MM.1S (cell line): ENCODE results near the gene ENG.

Experiments
- DNase-seq: peaks from one replicate; pipeline ENCODE4 v3.0.0-alpha.2; 2015
- H2AFZ ChIP-seq: fragments of 300-600 bp; sonication (generic); 2 replicates; pipeline ENCODE4 v1.6.0; 2016; ENCODE audit warnings: antibody characterized with exemption, low read length
- H3F3A ChIP-seq: fragments of 300-600 bp; sonication (generic); 2 replicates; pipeline ENCODE4 v1.6.1; 2016; ENCODE audit warnings: mild to moderate bottlenecking, antibody characterized with exemption, low read length, moderate library complexity, mixed read lengths; ENCODE audit not compliant: insufficient read depth
- H3K27ac ChIP-seq: fragments of 300-600 bp; sonication (generic); 2 replicates; pipeline ENCODE4 v1.5.1; 2016; ENCODE audit warnings: mild to moderate bottlenecking, low read length
- H3K27me3 ChIP-seq: fragments of 300-600 bp; sonication (generic); replicated peaks from 2 replicates; pipeline ENCODE4 v1.6.0; 2016; ENCODE audit warnings: low read length; ENCODE audit not compliant: insufficient read depth
- H3K36me3 ChIP-seq: fragments of 300-600 bp; sonication (generic); replicated peaks from 2 replicates; pipeline ENCODE4 v1.6.1; 2016; ENCODE audit warnings: mild to moderate bottlenecking, low read length, mixed read lengths; ENCODE audit not compliant: insufficient read depth
- H3K4me1 ChIP-seq: fragments of 300-600 bp; sonication (generic); 2 replicates; pipeline ENCODE4 v1.6.1; 2016; ENCODE audit warnings: low read length, mixed read lengths
- H3K4me2 ChIP-seq: fragments of 300-600 bp; sonication (generic); 2 replicates; pipeline ENCODE4 v1.6.0; 2016; ENCODE audit warnings: low read depth, low read length
- H3K4me3 ChIP-seq: fragments of 300-600 bp; sonication (generic); 2 replicates; pipeline ENCODE4 v1.5.1; 2016; ENCODE audit warnings: low read length, mixed read lengths
- H3K79me2 ChIP-seq: fragments of 300-600 bp; sonication (generic); 2 replicates; pipeline ENCODE4 v1.6.1; 2016; ENCODE audit warnings: mixed run types, low read length, mixed read lengths
- H3K9ac ChIP-seq: fragments of 300-600 bp; sonication (generic); 2 replicates; pipeline ENCODE4 v1.6.1; 2016; ENCODE audit warnings: low read length, mixed read lengths
- H3K9me2 ChIP-seq: fragments of 300-600 bp; sonication (generic); replicated peaks from 2 replicates; pipeline ENCODE4 v1.6.1; 2016; ENCODE audit warnings: mild to moderate bottlenecking, low read length, mixed read lengths; ENCODE audit not compliant: insufficient read depth
- H3K9me3 ChIP-seq: fragments of 300-600 bp; sonication (generic); replicated peaks from 2 replicates; pipeline ENCODE4 v1.6.1; 2016; ENCODE audit warnings: mild to moderate bottlenecking, low read length, mixed read lengths; ENCODE audit not compliant: insufficient read depth
- H4K20me1 ChIP-seq: fragments of 300-600 bp; sonication (generic); 2 replicates; pipeline ENCODE4 v1.6.1; 2016; ENCODE audit warnings: mild to moderate bottlenecking, low read length, moderate library complexity, mixed read lengths; ENCODE audit not compliant: insufficient read depth
- EZH2 ChIP-seq: fragments of 300-600 bp; sonication (generic); optimal IDR thresholded peaks from 2 replicates; pipeline ENCODE3; 2017; ENCODE audit warnings: low read depth, mild to moderate bottlenecking, antibody characterized with exemption, low read length, mixed read lengths
- EZH2phosphoT487 ChIP-seq: fragments of 300-600 bp; sonication (generic); IDR thresholded peaks from 2 replicates; pipeline ENCODE4 v1.6.1; 2018; ENCODE audit warnings: antibody characterized with exemption, low read length
- TF ChIP-seq, protein P1 (sequence below): fragments of 300-600 bp; sonication (generic); IDR thresholded peaks from 2 replicates; pipeline ENCODE4 v1.5.1; 2016; ENCODE audit warnings: antibody characterized with exemption, low read length, mixed read lengths

Gene ENG

GRCh38 chr9:127773981-127774380 is 80.5 kb downstream of the ENG start:
- Histone ChIP-seq H3K79me2 (peaks cover 66% of the 10 kb centered on the region), H4K20me1 (no peaks in the 10 kb centered on the region), H3K36me3 (peaks cover 6% of the 10 kb centered on the region; the same call in 1 of the 2 replicates), H2AFZ (no peak overlapping the region), H3K27me3 (no peaks in the 10 kb centered on the region), H3K9me3 (no peaks in the 10 kb centered on the region), H3K9me2 (no peaks in the 10 kb centered on the region), H3K4me2 (no peak overlapping the region), H3K4me3 (no peak overlapping the region), H3K9ac (no peak overlapping the region), H3F3A (peaks cover 51% of the 10 kb centered on the region), H3K27ac (no peak overlapping the region), H3K4me1 (peaks cover 23% of the 10 kb centered on the region)
- DNase-seq = no peak
- no peak for TF ChIP-seq EZH2
- TF ChIP-seq, protein P1, sequence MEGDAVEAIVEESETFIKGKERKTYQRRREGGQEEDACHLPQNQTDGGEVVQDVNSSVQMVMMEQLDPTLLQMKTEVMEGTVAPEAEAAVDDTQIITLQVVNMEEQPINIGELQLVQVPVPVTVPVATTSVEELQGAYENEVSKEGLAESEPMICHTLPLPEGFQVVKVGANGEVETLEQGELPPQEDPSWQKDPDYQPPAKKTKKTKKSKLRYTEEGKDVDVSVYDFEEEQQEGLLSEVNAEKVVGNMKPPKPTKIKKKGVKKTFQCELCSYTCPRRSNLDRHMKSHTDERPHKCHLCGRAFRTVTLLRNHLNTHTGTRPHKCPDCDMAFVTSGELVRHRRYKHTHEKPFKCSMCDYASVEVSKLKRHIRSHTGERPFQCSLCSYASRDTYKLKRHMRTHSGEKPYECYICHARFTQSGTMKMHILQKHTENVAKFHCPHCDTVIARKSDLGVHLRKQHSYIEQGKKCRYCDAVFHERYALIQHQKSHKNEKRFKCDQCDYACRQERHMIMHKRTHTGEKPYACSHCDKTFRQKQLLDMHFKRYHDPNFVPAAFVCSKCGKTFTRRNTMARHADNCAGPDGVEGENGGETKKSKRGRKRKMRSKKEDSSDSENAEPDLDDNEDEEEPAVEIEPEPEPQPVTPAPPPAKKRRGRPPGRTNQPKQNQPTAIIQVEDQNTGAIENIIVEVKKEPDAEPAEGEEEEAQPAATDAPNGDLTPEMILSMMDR = no peak
- no peak for TF ChIP-seq EZH2phosphoT487

GRCh38 chr9:127773272-127773671 is 81.2 kb downstream of the ENG start:
- no peak overlapping the region for H3K27ac ChIP-seq
- H3K4me1 ChIP-seq = peaks cover 21% of the 10 kb centered on the region
- H2AFZ ChIP-seq = no peak overlapping the region
- TF ChIP-seq, protein P1 = no peak
- no peak for TF ChIP-seq EZH2
- no peak for TF ChIP-seq EZH2phosphoT487
- H3K27me3 ChIP-seq = no peaks in the 10 kb centered on the region
- no peaks in the 10 kb centered on the region for H3K9me3 ChIP-seq
- H3K79me2 ChIP-seq = peaks cover 69% of the 10 kb centered on the region
- peaks cover 44% of the 10 kb centered on the region for H3F3A ChIP-seq
- H4K20me1 ChIP-seq = no peaks in the 10 kb centered on the region
- no peak overlapping the region for H3K4me2 ChIP-seq
- no peaks in the 10 kb centered on the region for H3K9me2 ChIP-seq
- H3K4me3 ChIP-seq = no peak overlapping the region
- no peak for DNase-seq
- peaks cover 6% of the 10 kb centered on the region; the same call in 1 of the 2 replicates for H3K36me3 ChIP-seq
- no peak overlapping the region for H3K9ac ChIP-seq

DNA sequence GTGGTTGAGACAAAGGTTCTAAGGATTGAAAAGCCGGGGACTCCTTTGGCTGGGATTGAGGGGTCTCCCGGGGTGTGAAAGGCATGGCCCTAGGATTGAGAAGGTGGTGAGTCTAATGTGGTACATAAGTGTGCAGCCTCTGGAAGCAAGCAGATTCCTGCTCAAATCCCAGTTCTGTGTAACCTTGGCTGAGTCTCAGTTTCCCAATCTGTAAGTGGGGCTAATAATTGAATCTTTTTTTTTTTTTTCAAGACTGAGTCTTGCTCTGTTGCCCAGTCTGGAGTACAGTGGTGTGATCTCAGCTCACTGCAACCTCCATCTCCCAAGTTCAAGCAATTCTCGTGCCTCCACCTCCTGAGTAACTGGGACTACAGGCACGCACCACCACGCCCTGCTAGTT is 81.9 kb downstream of the ENG start:
- Histone ChIP-seq H3K27ac (no peak overlapping the region), H2AFZ (no peak overlapping the region), H3K4me2 (no peak overlapping the region), H4K20me1 (no peaks in the 10 kb centered on the region), H3F3A (peaks cover 38% of the 10 kb centered on the region), H3K9me3 (no peaks in the 10 kb centered on the region), H3K4me3 (no peak overlapping the region), H3K4me1 (peaks cover 21% of the 10 kb centered on the region), H3K36me3 (peaks cover 6% of the 10 kb centered on the region; the same call in 1 of the 2 replicates), H3K9me2 (no peaks in the 10 kb centered on the region), H3K79me2 (peaks cover 69% of the 10 kb centered on the region), H3K27me3 (no peaks in the 10 kb centered on the region), H3K9ac (no peak overlapping the region)
- no peak for DNase-seq
- TF ChIP-seq EZH2 (no peak), EZH2phosphoT487 (no peak)
- TF ChIP-seq, protein P1 = no peak
